Breast epithelium (tissue), 4 donors: ENCODE results near the gene SIRT7. TPM values are rescaled to one million over a fixed set of nuclear protein-coding genes. Genes with fewer than 3 reads are reported as not detected.

Experiments used
- DNase-seq, 2 donors: peaks; one replicate each; pipeline ENCODE4 v3.0.0-alpha.2; 2019; ENCODE audit warnings: low spot score in 2 of 2
- H3K27ac ChIP-seq, 2 donors: fragments of 200-600 bp; sonication (generic) in 1 of 2; one replicate each; pipeline ENCODE4 v1.5.1; 2016 to 2019; ENCODE audit warnings: mild to moderate bottlenecking in 1 of 2
- H3K27me3 ChIP-seq, 2 donors: fragments of 200-600 bp; sonication (generic) in 1 of 2; one replicate each; pipeline versions ENCODE4 v1.5.1 to v1.6.0; 2017 to 2019; ENCODE audit warnings: control low read depth in 1 of 2, mild to moderate bottlenecking in 1 of 2
- H3K36me3 ChIP-seq: fragments of 200-600 bp; one replicate; pipeline ENCODE4 v1.5.1; 2019
- H3K4me1 ChIP-seq, 2 donors: fragments of 200-600 bp; sonication (generic); one replicate each; pipeline ENCODE4 v1.5.1; 2016 to 2019; ENCODE audit warnings: control low read depth in 1 of 2
- H3K4me3 ChIP-seq, 3 donors: fragments of 200-600 bp; sonication (generic); 1 replicate in 2 of 3; 2 replicates in 1 of 3; pipeline ENCODE4 v1.5.1; 2016 to 2019; ENCODE audit warnings: mild to moderate bottlenecking in 3 of 3, moderate library complexity in 2 of 3
- H3K9me3 ChIP-seq, 2 donors: fragments of 200-600 bp; sonication (generic) in 1 of 2; one replicate each; pipeline ENCODE4 v1.5.1; 2016 to 2019; ENCODE audit warnings: control low read depth in 1 of 2
- CTCF ChIP-seq, 3 donors: fragments of 450-650 bp; IDR thresholded peaks; one replicate each; pipeline ENCODE4 v1.5.1; 2016 to 2017; ENCODE audit warnings: antibody characterized with exemption in 3 of 3, mild to moderate bottlenecking in 3 of 3, moderate library complexity in 3 of 3
- POLR2A ChIP-seq: fragments of 450-650 bp; IDR thresholded peaks from one replicate; pipeline ENCODE4 v1.6.1; 2016; ENCODE audit warnings: antibody characterized with exemption, mild to moderate bottlenecking, moderate library complexity
- POLR2AphosphoS5 ChIP-seq, 3 donors: sonication (generic); formaldehyde crosslinking; IDR thresholded peaks; one replicate each; pipeline ENCODE4 v1.6.1; 2017; ENCODE audit warnings: antibody characterized with exemption in 3 of 3
- intact Hi-C: fragments of 100-400 bp; cut with DNase I; formaldehyde crosslinking; loops from one replicate; pipeline ENCODE4 v1.15.1; 2023; ENCODE audit warnings: low total_unique reads
- total RNA-seq, 3 donors: library from RNA; depleted of rRNA; stranded (reverse); fragments of >200 nt; gene quantifications; one replicate each; pipeline ENCODE4 v1.1.0, GENCODE V29; 2016

The SIRT7 gene
- total RNA-seq, 3 donors from 2014 or later = 20.6 to 27.2 (median 25.8) TPM

DNA sequence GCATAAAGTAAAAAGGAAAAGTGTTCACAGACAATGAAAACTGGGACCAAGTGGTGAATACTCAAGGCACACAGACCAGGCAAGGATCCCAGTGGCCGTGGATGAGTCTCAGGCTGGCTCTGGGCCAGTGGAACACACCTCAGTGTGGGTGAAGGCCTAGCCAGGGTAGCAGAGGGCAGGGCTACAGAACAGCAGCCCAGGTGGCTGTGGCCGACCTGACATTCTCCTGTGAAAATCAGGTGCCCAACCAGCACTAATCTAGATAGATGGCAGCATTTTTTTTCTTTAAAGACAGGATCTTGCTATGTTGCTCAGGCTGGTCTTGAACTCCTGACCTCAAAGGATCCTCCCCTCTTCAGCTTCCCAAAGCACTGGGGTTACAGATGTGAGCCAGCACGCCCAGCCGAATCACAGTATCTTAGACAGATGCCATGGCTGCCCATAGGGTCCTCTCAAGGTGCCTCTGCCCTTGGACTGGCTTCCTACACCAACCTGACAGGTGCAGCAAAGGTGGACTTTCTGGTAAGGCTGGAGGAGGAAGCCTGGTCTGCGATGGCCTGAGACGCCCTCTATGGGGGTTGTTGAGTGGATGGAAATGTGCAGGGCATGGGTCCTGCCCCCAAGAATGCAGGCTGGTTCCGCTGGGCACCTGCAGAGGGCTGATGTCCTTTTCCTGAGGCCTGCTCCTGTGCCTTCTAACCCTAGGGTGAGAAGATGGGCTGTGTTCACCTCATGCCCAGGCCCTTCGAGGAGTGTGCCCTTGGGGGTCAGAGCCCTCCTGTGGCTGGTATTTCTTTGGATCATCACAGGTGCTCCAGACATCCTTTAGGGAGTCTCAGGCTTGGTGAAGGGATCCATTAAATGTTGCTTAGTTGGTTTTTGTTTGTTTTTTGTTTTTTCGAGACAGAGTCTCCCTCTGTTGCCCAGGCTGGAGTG lies 53.9 kb downstream of the SIRT7 start:
- peak overlapping the region in 1 of 2 donors; percentile 34 for H3K27ac ChIP-seq
- TF ChIP-seq CTCF (IDR thresholded peaks at IDR 0.05) (no peak), POLR2AphosphoS5 (IDR thresholded peaks at IDR 0.05) (no peak), POLR2A (no peak)
- H3K9me3 ChIP-seq = no peaks in the 10 kb centered on the region
- H3K27me3 ChIP-seq = no peaks in the 10 kb centered on the region
- no peaks in the 10 kb centered on the region for H3K36me3 ChIP-seq
- no peak overlapping the region for H3K4me3 ChIP-seq
- H3K4me1 ChIP-seq = peaks cover 2 to 11% of the 10 kb centered on the region in 2 donors
- intact Hi-C loops = no loop called here
- no peak for DNase-seq

GRCh38 chr17:81863123-81863675 lies 54.8 kb downstream of the SIRT7 start:
- intact Hi-C loops = no loop called here
- Histone ChIP-seq H3K27me3 (no peaks in the 10 kb centered on the region), H3K27ac (peak overlapping the region in 1 of 2 donors; percentile 33), H3K9me3 (no peaks in the 10 kb centered on the region), H3K4me1 (peaks cover 10 to 20% of the 10 kb centered on the region in 2 donors), H3K36me3 (no peaks in the 10 kb centered on the region), H3K4me3 (no peak overlapping the region)
- DNase-seq = no peak
- no peak for TF ChIP-seq POLR2A
- TF ChIP-seq POLR2AphosphoS5 (IDR thresholded peaks at IDR 0.05) = no peak
- TF ChIP-seq CTCF (IDR thresholded peaks at IDR 0.05) = no peak

Other genes starting within 250 kb of the SIRT7 start
- 10 to 100 TPM; 34.9 to 44.2 (median 37.5) TPM for gene ARL16, start 234.4 kb downstream of the SIRT7 start, total RNA-seq
- gene HGS, start 234.2 kb downstream of the SIRT7 start, total RNA-seq = 10 to 100 TPM; 61.0 to 75.0 (median 64.6) TPM
- gene MRPL12, start 214.8 kb downstream of the SIRT7 start, total RNA-seq = 10 to 100 TPM; 18.4 to 32.3 (median 32.1) TPM
- gene SLC25A10, start 205.9 kb downstream of the SIRT7 start, total RNA-seq = 10 to 100 TPM in 2 of 3 donors, 1 to 10 TPM in 1; 9.8 to 28.0 (median 24.4) TPM
- gene GCGR, start 114.0 kb downstream of the SIRT7 start, total RNA-seq = not detected
- gene MCRIP1, start 84.9 kb downstream of the SIRT7 start, total RNA-seq = 10 to 100 TPM; 51.2 to 81.0 (median 67.5) TPM
- gene PPP1R27, start 83.1 kb downstream of the SIRT7 start, total RNA-seq = not detected
- 100 to 1,000 TPM; 374 to 475 (median 466) TPM for gene P4HB, start 57.6 kb downstream of the SIRT7 start, total RNA-seq
- gene ARHGDIA, start 46.8 kb downstream of the SIRT7 start, total RNA-seq = 100 to 1,000 TPM in 2 of 3 donors, 10 to 100 TPM in 1; 67.0 to 135 (median 124) TPM
- gene ALYREF, start 26.6 kb downstream of the SIRT7 start, total RNA-seq = 10 to 100 TPM; 37.4 to 69.5 (median 50.9) TPM
- 100 to 1,000 TPM in 2 of 3 donors, 10 to 100 TPM in 1; 99.7 to 127 (median 117) TPM for gene ANAPC11, start 26.5 kb downstream of the SIRT7 start, total RNA-seq
- gene NPB, start 15.9 kb downstream of the SIRT7 start, total RNA-seq = 1 to 10 TPM in 1 of 3 donors, not detected in 2; 2.0 TPM
- 10 to 100 TPM; 22.9 to 69.4 (median 35.9) TPM for gene PCYT2, start 6.8 kb downstream of the SIRT7 start, total RNA-seq
- gene MAFG, start 9.6 kb upstream of the SIRT7 start, total RNA-seq = 10 to 100 TPM; 12.3 to 15.2 (median 14.1) TPM
- 10 to 100 TPM in 2 of 3 donors, 1 to 10 TPM in 1; 3.0 to 30.2 (median 15.5) TPM for gene PYCR1, start 19.1 kb upstream of the SIRT7 start, total RNA-seq
- gene MYADML2, start 29.1 kb upstream of the SIRT7 start, total RNA-seq = not detected
- under 1 TPM in 1 of 3 donors, not detected in 2; 0.29 TPM for gene NOTUM, start 43.0 kb upstream of the SIRT7 start, total RNA-seq
- 10 to 100 TPM; 15.4 to 31.8 (median 17.9) TPM for gene ASPSCR1, start 59.5 kb upstream of the SIRT7 start, total RNA-seq
- 10 to 100 TPM; 79.5 to 94.7 (median 92.5) TPM for gene CENPX, start 104.7 kb upstream of the SIRT7 start, total RNA-seq
- gene LRRC45, start 105.1 kb upstream of the SIRT7 start, total RNA-seq = 10 to 100 TPM in 2 of 3 donors, 1 to 10 TPM in 1; 8.0 to 18.7 (median 14.7) TPM
- gene RAC3, start 113.5 kb upstream of the SIRT7 start, total RNA-seq = 10 to 100 TPM in 2 of 3 donors, 1 to 10 TPM in 1; 7.6 to 23.0 (median 16.1) TPM
- 100 to 1,000 TPM; 202 to 484 (median 228) TPM for gene DCXR, start 119.5 kb upstream of the SIRT7 start, total RNA-seq
- 10 to 100 TPM; 30.5 to 49.4 (median 31.8) TPM for gene RFNG, start 133.6 kb upstream of the SIRT7 start, total RNA-seq
- gene GPS1, start 133.7 kb upstream of the SIRT7 start, total RNA-seq = 10 to 100 TPM; 68.8 to 95.4 (median 94.4) TPM
- 10 to 100 TPM; 55.0 to 96.4 (median 82.0) TPM for gene DUS1L, start 147.6 kb upstream of the SIRT7 start, total RNA-seq
- 100 to 1,000 TPM in 1 of 3 donors, 10 to 100 TPM in 2; 95.4 to 590 (median 98.6) TPM for gene FASN, start 180.1 kb upstream of the SIRT7 start, total RNA-seq